Colonic mucosa (tissue), 4 donors: ENCODE results near the gene D2HGDH. TPM values are rescaled to one million over a fixed set of nuclear protein-coding genes. Genes with fewer than 3 reads are reported as not detected.

ENCODE experiments used
- DNase-seq: peaks from one replicate; pipeline ENCODE4 v3.0.0-alpha.2; 2020
- H3K27ac ChIP-seq: fragments of 200-600 bp; one replicate; pipeline ENCODE4 v1.8.0; 2021
- H3K27me3 ChIP-seq: fragments of 200-600 bp; one replicate; pipeline ENCODE4 v1.8.0; 2021
- H3K36me3 ChIP-seq: fragments of 200-600 bp; one replicate; pipeline ENCODE4 v1.8.0; 2021
- H3K4me1 ChIP-seq: fragments of 200-600 bp; one replicate; pipeline ENCODE4 v1.8.0; 2021; ENCODE audit warnings: mild to moderate bottlenecking
- H3K4me3 ChIP-seq: fragments of 200-600 bp; one replicate; pipeline ENCODE4 v1.8.0; 2021
- H3K9ac ChIP-seq, 2 donors: one replicate each; pipeline ENCODE4 v1.7.0; 2013; ENCODE audit warnings: control low read depth in 2 of 2, low read depth in 2 of 2, low read length in 2 of 2
- H3K9me3 ChIP-seq: fragments of 200-600 bp; one replicate; pipeline ENCODE4 v1.8.0; 2021
- intact Hi-C: fragments of 100-400 bp; cut with DNase I; formaldehyde crosslinking; loops from one replicate; pipeline ENCODE4 v1.14.1; 2022
- total RNA-seq, 2 donors: library from RNA; stranded (reverse); fragmentation: NEBNext Ultra II Directional in 1 of 2; extraction: Animal tissue kit (Norgen Biotek cat#: 25700) in 1 of 2; gene quantifications; one replicate each; pipeline ENCODE4 v1.2.1, GENCODE V29; 2021
- TF ChIP-seq, protein P1 (sequence below): fragments of 200-600 bp; IDR thresholded peaks from one replicate; pipeline ENCODE4 v1.8.0; 2022; ENCODE audit warnings: antibody characterized with exemption, mild to moderate bottlenecking
- donor health status: healthy.
- donor health status: DM: no; HTN: no; CAD: no.
- donor health status: DM: no; HTN: no; CAD: no.

The D2HGDH gene
- total RNA-seq, 2 donors from 2014 or later: 42.0 to 76.6 TPM

DNA sequence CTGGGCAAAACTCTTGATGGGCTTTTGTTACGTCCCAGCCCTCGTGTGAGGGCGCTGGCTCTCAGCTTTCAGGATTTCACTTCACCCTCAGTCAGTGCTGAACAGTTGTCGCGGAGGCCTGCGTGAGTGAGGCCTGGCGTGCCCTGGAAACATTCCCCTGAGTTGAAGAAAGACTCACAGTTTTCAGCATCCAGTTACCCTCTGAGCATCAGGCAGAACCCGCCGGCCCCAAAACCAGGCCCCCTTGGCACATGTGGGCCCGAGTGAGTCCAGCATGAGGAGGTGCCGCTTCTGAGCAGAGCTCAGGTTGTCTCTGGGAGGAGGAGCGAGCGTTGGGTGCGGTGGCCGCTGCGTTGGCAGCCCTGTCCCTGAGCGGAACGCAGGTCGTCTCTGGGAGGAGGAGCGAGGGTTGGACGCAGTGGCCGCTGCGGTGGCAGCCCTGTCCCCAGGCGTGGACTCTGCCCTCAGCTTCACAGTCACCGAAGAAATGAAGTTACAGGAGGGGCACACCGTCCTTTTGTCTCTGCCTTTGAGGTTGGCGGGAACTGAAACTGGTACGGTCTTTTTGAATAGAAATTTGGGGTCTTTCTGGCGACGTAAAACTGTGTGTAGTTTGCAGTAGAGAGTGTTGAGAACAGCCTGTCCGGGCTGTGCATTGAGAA is 74.4 kb downstream of the D2HGDH start, which contains the start of gene NEU4:
Gene NEU4 (plus strand): TSS at position 473 of the 662 bp plus-strand sequence. CDS start 5,292 bp downstream, outside the sequence.
- TF ChIP-seq, protein P1, sequence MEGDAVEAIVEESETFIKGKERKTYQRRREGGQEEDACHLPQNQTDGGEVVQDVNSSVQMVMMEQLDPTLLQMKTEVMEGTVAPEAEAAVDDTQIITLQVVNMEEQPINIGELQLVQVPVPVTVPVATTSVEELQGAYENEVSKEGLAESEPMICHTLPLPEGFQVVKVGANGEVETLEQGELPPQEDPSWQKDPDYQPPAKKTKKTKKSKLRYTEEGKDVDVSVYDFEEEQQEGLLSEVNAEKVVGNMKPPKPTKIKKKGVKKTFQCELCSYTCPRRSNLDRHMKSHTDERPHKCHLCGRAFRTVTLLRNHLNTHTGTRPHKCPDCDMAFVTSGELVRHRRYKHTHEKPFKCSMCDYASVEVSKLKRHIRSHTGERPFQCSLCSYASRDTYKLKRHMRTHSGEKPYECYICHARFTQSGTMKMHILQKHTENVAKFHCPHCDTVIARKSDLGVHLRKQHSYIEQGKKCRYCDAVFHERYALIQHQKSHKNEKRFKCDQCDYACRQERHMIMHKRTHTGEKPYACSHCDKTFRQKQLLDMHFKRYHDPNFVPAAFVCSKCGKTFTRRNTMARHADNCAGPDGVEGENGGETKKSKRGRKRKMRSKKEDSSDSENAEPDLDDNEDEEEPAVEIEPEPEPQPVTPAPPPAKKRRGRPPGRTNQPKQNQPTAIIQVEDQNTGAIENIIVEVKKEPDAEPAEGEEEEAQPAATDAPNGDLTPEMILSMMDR: no peak
- no peaks in the 10 kb centered on the region for H3K4me1 ChIP-seq
- no peaks in the 10 kb centered on the region for H3K36me3 ChIP-seq
- H3K9ac ChIP-seq: peak within 1 kb of the TSS; percentile 66 to 83
- H3K9me3 ChIP-seq: no peaks in the 10 kb centered on the region
- H3K4me3 ChIP-seq: peak within 1 kb of the TSS; percentile 41
- peaks cover 6% of the 10 kb centered on the region for H3K27me3 ChIP-seq
- H3K27ac ChIP-seq: peak within 1 kb of the TSS; percentile 46
- DNase-seq: peak; percentile 90
- intact Hi-C loops: no loop called here

DNA sequence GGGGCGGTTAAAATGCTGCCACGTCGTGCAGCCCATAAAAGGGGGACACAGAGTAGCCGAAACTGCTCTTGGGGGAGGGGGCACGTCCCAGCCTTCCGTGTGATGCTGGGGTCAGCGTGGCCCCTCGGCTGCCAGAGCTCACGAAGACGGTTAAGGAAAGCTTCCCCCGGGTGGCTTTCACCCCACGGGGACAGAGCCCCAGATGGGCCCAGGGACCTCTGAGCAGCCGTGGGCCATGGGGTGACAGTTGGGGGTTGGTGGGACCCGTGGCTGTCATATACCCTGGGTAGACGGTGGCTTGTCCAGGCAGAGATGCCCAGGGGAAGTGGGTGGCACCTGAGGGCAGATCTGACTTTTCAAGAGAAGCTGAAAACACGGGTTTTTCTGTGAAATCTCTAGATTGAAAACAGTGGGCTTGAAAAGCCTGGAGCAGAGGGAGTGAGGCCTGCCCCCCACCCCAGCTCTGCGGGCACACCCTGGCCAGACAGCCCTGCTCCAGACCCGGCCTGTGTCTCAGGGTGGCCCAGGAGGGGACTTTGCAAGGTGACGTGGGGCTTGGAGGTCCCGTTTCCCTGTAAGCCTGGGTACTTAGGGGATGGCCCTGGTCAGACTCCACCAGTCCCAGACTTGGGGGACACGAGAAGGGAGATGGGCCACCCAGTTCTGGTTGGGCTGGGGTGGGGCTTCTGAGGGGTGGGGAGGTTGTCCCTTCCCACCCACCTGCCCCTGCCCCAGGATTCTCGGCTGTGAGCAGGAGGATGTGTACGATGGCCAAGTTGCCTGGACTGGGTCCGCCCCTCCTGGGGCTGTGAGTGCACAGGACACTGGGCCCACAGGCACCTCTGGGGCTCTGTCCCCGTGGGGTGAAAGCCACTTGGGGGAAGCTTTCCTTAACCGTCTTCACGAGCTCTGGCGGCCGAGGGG is 75.2 kb downstream of the D2HGDH start:
- intact Hi-C loops: no loop called here
- Histone ChIP-seq H3K27me3 (no peaks in the 10 kb centered on the region), H3K36me3 (no peaks in the 10 kb centered on the region), H3K27ac (peak overlapping the region; percentile 46), H3K9me3 (no peaks in the 10 kb centered on the region), H3K4me1 (no peaks in the 10 kb centered on the region), H3K4me3 (peak overlapping the region; percentile 41), H3K9ac (peak overlapping the region; percentile 66 to 83)
- TF ChIP-seq, protein P1: no peak
- peak; percentile 35 for DNase-seq

DNA sequence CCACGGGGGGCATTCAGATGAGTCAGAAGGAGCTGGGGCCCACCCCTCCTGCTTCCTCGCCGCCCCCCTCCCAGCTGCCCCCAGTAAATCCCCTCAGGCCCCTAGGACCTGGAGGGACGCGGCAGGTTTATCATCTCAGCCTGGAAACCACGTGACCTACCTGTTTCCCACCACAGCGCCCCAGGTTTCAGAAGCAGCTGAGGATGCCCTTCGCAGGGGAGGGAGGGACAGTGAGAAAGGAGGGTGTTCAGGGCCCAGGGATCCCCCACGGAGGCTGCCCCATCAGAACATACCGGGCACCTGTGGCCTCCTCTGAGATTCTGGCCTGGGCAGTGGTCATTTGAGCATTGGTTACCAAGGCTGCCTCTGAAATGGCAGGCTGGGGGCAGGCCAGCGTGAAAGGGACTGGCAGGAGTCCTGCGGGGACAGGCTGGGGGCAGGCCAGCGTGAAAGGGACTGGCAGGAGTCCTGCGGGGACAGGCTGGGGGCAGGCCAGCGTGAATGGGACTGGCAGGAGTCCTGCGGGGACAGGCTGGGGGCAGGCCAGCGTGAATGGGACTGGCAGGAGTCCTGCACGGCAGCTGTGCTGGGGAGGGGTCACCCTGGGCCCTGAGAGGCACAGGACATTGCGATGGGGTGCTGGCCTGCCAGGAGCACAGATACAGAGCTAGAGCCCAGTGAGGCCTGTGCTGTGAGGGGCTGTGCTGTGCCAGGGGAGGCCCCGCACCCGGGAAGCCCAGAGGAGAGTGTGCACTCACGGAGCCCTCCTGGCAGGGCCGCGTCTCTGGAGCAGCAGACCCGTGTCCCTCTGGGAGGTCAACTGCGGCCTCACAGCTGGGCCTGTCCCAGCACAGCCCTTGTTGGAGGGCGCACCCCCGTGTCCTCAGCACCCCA is 76.1 kb downstream of the D2HGDH start:
- H3K27ac ChIP-seq: no peak overlapping the region

DNA sequence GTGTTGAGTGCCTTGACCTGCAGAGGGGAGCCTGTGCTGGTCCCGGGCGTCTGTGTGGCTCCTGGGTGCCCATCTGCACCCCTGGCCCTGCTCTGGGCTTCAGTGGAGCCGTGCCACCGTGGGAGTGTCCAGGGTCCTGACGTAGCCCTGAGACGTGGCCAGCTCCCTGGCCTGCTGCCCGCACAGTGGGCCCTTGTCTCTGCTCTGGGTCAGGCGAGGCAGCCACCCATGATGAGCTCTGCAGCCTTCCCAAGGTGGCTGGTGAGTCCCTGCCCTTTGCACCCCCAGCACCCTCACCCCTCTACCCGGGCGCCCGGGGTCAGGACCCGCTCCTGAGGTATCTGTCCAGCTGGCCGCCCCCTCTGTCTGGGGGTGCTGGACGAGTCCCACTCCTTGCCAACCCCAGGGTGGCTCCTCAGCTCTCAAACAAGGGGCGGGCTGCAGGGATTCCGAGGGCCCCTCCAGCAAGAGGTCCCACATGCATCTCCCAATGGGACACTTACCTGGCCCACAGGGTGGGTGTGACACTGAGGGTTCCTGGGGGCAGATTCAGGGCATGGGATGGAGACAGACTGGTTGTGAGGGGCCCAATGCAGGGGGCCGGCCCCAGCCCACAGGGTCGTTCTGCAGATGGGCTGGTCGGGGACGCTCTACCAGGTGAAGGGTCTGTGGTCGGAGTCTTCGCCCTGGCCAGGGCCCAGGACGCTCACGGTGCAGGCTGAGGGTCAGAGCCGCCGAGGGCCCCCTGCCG is 76.9 kb downstream of the D2HGDH start:
- no peaks in the 10 kb centered on the region for H3K36me3 ChIP-seq
- no peak overlapping the region for H3K9ac ChIP-seq
- intact Hi-C loops: no loop called here
- TF ChIP-seq, protein P1: no peak
- H3K4me1 ChIP-seq: no peaks in the 10 kb centered on the region
- no peak overlapping the region for H3K4me3 ChIP-seq
- DNase-seq: peak; percentile 18
- no peaks in the 10 kb centered on the region for H3K27me3 ChIP-seq
- no peaks in the 10 kb centered on the region for H3K9me3 ChIP-seq
- no peak overlapping the region for H3K27ac ChIP-seq

More for the DNA sequence above, 76.1 kb downstream of the D2HGDH start:
- no peaks in the 10 kb centered on the region for H3K36me3 ChIP-seq
- intact Hi-C loops: no loop called here
- TF ChIP-seq, protein P1: no peak
- no peaks in the 10 kb centered on the region for H3K4me1 ChIP-seq
- H3K9ac ChIP-seq: peak overlapping the region in 1 of 2 donors; percentile 83
- H3K9me3 ChIP-seq: no peaks in the 10 kb centered on the region
- DNase-seq: peak; percentile 20
- H3K27me3 ChIP-seq: no peaks in the 10 kb centered on the region
- H3K4me3 ChIP-seq: no peak overlapping the region
